T-cell (primary cell): ENCODE data around the gene PDSS2. TPM values are rescaled to one million over a fixed set of nuclear protein-coding genes. Genes with fewer than 3 reads are reported as not detected.
"Not testable (repeated sequence)": the region's sequence is repeated elsewhere in the genome, so short reads cannot be mapped to it uniquely, and the experiment has no call there.

Experiments
- ATAC-seq, 4 experiments: fragments of 200-7000 bp in 3 of 4; fragments of 150-1000 bp in 1 of 4; cut with Tn5 transposase; replicated peaks in 1 of 4; 1 replicate in 3 of 4; 2 replicates in 1 of 4; pipeline ENCODE4 v1.10.0; 2021; ENCODE audit warnings: moderate library complexity in 3 of 4, mild to moderate bottlenecking in 2 of 4, moderate number of reproducible peaks in 1 of 4
- CTCF ChIA-PET, 2 donors: fragments of 300-600 bp; sonication (Branson Sonifier 250); formaldehyde crosslinking; loops; one replicate each; lab custom pipeline; 2022; ENCODE audit warnings: antibody characterized with exemption in 2 of 2; lab: Charles Lee
- POLR2A ChIA-PET, 2 donors: fragments of 300-600 bp; sonication (Branson Sonifier 250); formaldehyde crosslinking; loops; one replicate each; lab custom pipeline; 2022; ENCODE audit warnings: antibody characterized with exemption in 2 of 2; lab: Charles Lee
- DNase-seq, 35 experiments: peaks; one replicate each; pipeline versions ENCODE4 v3.0.0 to v3.0.0-alpha.2; 2013 to 2023
- H3K27ac ChIP-seq: one replicate; pipeline ENCODE4 v1.5.1; 2013; ENCODE audit warnings: low read length
- H3K27me3 ChIP-seq, 2 experiments: replicated peaks in 1 of 2; 1 replicate in 1 of 2; 2 replicates in 1 of 2; pipeline versions ENCODE4 v1.6.1 to v1.7.0; 2013; ENCODE audit warnings: low read length in 1 of 2, mixed read lengths in 1 of 2; ENCODE audit not compliant: control insufficient read depth in 2 of 2, insufficient read depth in 2 of 2; ENCODE audit errors: extremely low read depth in 1 of 2
- H3K36me3 ChIP-seq, 2 donors: 1 replicate in 1 of 2; 2 replicates in 1 of 2; pipeline versions ENCODE4 v1.6.1 to v1.7.0; 2013; ENCODE audit warnings: low read length in 1 of 2; ENCODE audit not compliant: control insufficient read depth in 2 of 2, insufficient read depth in 1 of 2; ENCODE audit errors: extremely low read depth in 1 of 2
- H3K4me1 ChIP-seq, 2 experiments: 1 replicate in 1 of 2; 2 replicates in 1 of 2; pipeline versions ENCODE4 v1.6.1 to v1.7.0; 2013; ENCODE audit warnings: low read length in 2 of 2, mixed read lengths in 1 of 2; ENCODE audit not compliant: insufficient read depth in 2 of 2, control insufficient read depth in 1 of 2; ENCODE audit errors: extremely low read depth in 1 of 2
- H3K4me3 ChIP-seq, 2 donors: 1 replicate in 1 of 2; 2 replicates in 1 of 2; pipeline versions ENCODE4 v1.5.1 to v1.7.0; 2013; ENCODE audit warnings: mild to moderate bottlenecking in 2 of 2, low read length in 1 of 2, moderate library complexity in 1 of 2; ENCODE audit not compliant: control insufficient read depth in 1 of 2; ENCODE audit errors: extremely low read depth in 1 of 2
- H3K9me3 ChIP-seq: 2 replicates; pipeline ENCODE4 v1.7.0; 2013
- H3K27ac Mint-ChIP-seq, 2 donors: one replicate each; pipeline ENCODE4 v1.8.0; 2020 to 2021; ENCODE audit warnings: mild to moderate bottlenecking in 2 of 2, mixed read lengths in 2 of 2
- H3K27me3 Mint-ChIP-seq, 2 donors: one replicate each; pipeline ENCODE4 v1.8.0; 2021 to 2022; ENCODE audit warnings: mixed read lengths in 2 of 2
- H3K36me3 Mint-ChIP-seq: one replicate; pipeline ENCODE4 v1.8.0; 2021; ENCODE audit warnings: mixed read lengths
- H3K4me1 Mint-ChIP-seq, 3 donors: one replicate each; pipeline ENCODE4 v1.8.0; 2020 to 2022; ENCODE audit warnings: mixed read lengths in 3 of 3, mild to moderate bottlenecking in 1 of 3
- H3K4me3 Mint-ChIP-seq, 3 donors: one replicate each; pipeline ENCODE4 v1.8.0; 2020 to 2022; ENCODE audit warnings: mild to moderate bottlenecking in 3 of 3, mixed read lengths in 3 of 3, moderate library complexity in 3 of 3
- H3K9me3 Mint-ChIP-seq, 3 donors: one replicate each; pipeline ENCODE4 v1.8.0; 2020 to 2022; ENCODE audit warnings: mixed read lengths in 3 of 3
- WGBS: methylation state at CpG from one replicate; pipeline ENCODE4 v1.1.5; 2013; ENCODE audit warnings: missing lambda C conversion rate; ENCODE audit not compliant: insufficient coverage; 5-methylcytosine and 5-hydroxymethylcytosine counted together
- total RNA-seq, 35 experiments: library from RNA in 6 of 35; stranded (reverse) in 6 of 35; fragments of 120-200 nt in 1 of 35; gene quantifications; one replicate each; pipeline versions ENCODE4 v1.2.1 to v1.2.4 and lab custom pipeline; 2013 to 2026

The PDSS2 gene
- total RNA-seq, 5 donors from 2014 or later (not counting 1 experiment from before 2014, with no cell fraction given): 10.8 to 13.6 (median 11.8) TPM

DNA sequence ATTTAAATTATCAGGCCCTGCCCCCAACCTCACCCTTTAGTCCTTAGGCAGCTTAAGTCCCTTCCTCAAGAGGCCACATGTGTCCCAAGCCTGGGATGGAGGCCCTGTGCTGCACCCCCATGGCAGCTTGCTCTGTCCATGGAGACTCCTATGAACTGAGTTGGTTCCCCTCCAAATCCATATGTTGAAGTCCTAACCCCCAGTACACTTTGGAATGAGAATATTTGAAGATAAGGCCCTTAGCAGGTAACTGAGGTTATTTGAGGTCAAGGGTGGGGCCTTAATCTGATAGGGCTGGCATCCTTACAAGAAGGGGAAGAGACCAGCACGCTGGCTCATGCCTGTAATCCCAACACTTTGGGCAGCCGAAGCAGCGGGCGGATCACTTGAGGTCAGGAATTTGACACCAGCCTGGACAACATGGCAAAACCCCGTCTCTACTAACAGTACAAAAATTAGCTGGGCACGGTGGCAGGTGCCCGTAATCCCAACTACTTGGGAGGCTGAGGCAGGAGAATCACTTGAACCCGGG, 337.3 kb downstream of the PDSS2 start:
- POLR2A ChIA-PET: no interaction called here
- WGBS: 100% methylated on average over 2 of the region's 8 CpGs

DNA sequence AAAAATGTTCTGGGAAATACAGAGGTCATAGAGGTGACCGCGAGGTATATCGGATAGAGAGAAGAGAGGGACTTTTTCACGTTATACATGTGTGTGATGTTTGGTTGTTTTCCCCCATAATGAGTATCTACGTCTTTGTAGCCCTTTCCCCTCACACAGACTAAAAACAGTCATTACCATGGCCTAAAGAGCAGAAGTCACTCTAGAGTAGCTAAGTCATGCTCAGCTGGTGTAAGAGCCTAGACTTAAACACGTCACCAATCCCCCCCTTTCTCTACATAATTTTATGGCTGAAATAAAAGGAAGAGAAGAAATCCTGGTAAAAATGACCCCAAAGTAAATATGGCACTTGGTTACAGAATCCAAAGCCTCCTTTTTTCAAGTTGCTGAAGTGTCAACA, 338.1 kb downstream of the PDSS2 start:
- H3K27me3 ChIP-seq: peaks cover 0 to 7% of the 10 kb centered on the region in 2 experiments
- no peaks in the 10 kb centered on the region for H3K36me3 Mint-ChIP-seq
- peaks cover 4 to 5% of the 10 kb centered on the region in 2 experiments for H3K4me1 ChIP-seq
- no peak overlapping the region for H3K27ac ChIP-seq
- ATAC-seq (no peak), DNase-seq (no peak)
- no peak overlapping the region for H3K27ac Mint-ChIP-seq
- H3K9me3 ChIP-seq: no peaks in the 10 kb centered on the region
- H3K4me1 Mint-ChIP-seq: peaks cover 7 to 9% (median 7%) of the 10 kb centered on the region in 3 donors
- CTCF ChIA-PET: no interaction called here
- POLR2A ChIA-PET: no interaction called here
- WGBS: no CpG with 5 or more reads among the region's 6 CpGs
- peaks cover 6 to 7% of the 10 kb centered on the region in 2 donors for H3K27me3 Mint-ChIP-seq
- no peak overlapping the region for H3K4me3 ChIP-seq
- H3K36me3 ChIP-seq: no peaks in the 10 kb centered on the region
- H3K9me3 Mint-ChIP-seq: no peaks in the 10 kb centered on the region
- no peak overlapping the region for H3K4me3 Mint-ChIP-seq

More for the DNA sequence above, 337.3 kb downstream of the PDSS2 start:
- Histone ChIP-seq H3K27me3 (peaks cover 0 to 3% of the 10 kb centered on the region in 2 experiments), H3K4me1 (no peaks in the 10 kb centered on the region), H3K4me3 (no peak overlapping the region), H3K9me3 (no peaks in the 10 kb centered on the region), H3K36me3 (no peaks in the 10 kb centered on the region), H3K27ac (no peak overlapping the region)
- Mint-ChIP-seq H3K27ac (no peak overlapping the region), H3K36me3 (no peaks in the 10 kb centered on the region), H3K27me3 (peaks cover under 1 to 1% of the 10 kb centered on the region in 2 donors), H3K4me1 (peaks cover 0 to 1% (median 0%) of the 10 kb centered on the region in 3 donors), H3K9me3 (no peaks in the 10 kb centered on the region), H3K4me3 (no peak overlapping the region)
- CTCF ChIA-PET: no interaction called here
- DNase-seq (no peak), ATAC-seq (no peak)

DNA sequence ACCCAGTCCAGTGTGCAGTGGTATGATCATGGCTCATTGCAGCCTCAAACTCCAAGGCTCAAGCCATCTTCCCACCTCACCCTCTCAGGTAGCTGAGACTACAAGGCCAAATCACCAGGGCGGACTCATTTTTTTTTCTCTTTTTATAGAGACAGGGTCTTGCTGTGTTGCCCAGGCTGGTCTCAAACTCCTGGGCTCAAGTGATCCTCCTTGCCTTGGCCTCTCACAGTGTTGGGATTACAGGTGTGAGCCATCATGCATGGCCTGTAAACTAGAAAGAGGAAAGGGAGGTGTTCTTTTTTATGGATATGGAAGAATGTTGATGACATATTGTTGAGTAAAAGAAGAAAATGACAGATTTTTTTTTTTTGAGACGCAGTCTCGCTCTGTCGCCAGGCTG, 339.0 kb downstream of the PDSS2 start:
- peaks cover 6 to 12% of the 10 kb centered on the region in 2 experiments for H3K4me1 ChIP-seq
- H3K27ac Mint-ChIP-seq: no peak overlapping the region
- peaks cover 6 to 7% of the 10 kb centered on the region in 2 donors for H3K27me3 Mint-ChIP-seq
- H3K4me1 Mint-ChIP-seq: peaks cover 11 to 12% (median 12%) of the 10 kb centered on the region in 3 donors
- POLR2A ChIA-PET: interaction anchor here in 1 of 2 donors (0.7 kb wide), 1 partner anchor 86 kb away, joined by 5 read pairs; no protein-coding TSS in a partner anchor
- H3K27me3 ChIP-seq: peaks cover 0 to 12% of the 10 kb centered on the region in 2 experiments
- ATAC-seq: no peak
- H3K27ac ChIP-seq: no peak overlapping the region
- no peaks in the 10 kb centered on the region for H3K36me3 Mint-ChIP-seq
- DNase-seq: no peak
- CTCF ChIA-PET: interaction anchor here (0.7 kb wide), 2 partner anchors 53 to 780 kb away, joined by 3 read pairs; no protein-coding TSS in a partner anchor
- 100% methylated on average over 1 of the region's 4 CpGs for WGBS
- no peaks in the 10 kb centered on the region for H3K9me3 ChIP-seq
- H3K36me3 ChIP-seq: no peaks in the 10 kb centered on the region
- H3K9me3 Mint-ChIP-seq: no peaks in the 10 kb centered on the region
- H3K4me3 ChIP-seq: no peak overlapping the region
- H3K4me3 Mint-ChIP-seq: no peak overlapping the region

DNA sequence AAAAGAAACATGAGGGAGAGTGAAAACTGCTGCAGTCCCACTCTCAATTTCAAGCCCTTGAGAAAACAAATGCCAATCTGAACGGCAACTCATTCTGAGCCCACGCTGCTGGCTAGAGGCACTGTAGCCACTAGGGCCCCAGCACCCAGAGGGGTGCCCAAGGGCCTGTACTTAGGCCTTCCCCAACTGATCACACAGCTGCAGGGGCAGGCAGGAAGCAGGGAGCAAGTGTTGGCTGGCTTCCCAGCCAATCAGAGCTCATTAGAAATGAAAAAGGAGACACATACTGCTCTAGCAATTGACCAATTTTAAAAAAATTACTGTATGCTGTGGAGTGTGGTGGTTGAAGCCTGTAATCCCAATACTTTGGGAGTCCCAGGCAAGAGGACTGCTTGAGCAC, 340.4 kb downstream of the PDSS2 start:
- ChIA-PET POLR2A (interaction anchor here in 1 of 2 donors (0.6 kb wide), 1 partner anchor 497 kb away, joined by 7 read pairs; no protein-coding TSS in a partner anchor), CTCF (no interaction called here)
- no peak overlapping the region for H3K4me3 ChIP-seq
- Mint-ChIP-seq H3K27ac (no peak overlapping the region), H3K4me3 (no peak overlapping the region), H3K9me3 (no peaks in the 10 kb centered on the region), H3K36me3 (no peaks in the 10 kb centered on the region), H3K4me1 (peaks cover 11 to 12% (median 12%) of the 10 kb centered on the region in 3 donors), H3K27me3 (peaks cover 6 to 7% of the 10 kb centered on the region in 2 donors)
- no peak for DNase-seq
- WGBS: 57% methylated on average over 2 of the region's 2 CpGs
- no peak for ATAC-seq
- H3K36me3 ChIP-seq: no peaks in the 10 kb centered on the region
- no peaks in the 10 kb centered on the region for H3K9me3 ChIP-seq
- H3K4me1 ChIP-seq: peaks cover 7 to 14% of the 10 kb centered on the region in 2 experiments
- H3K27me3 ChIP-seq: peaks cover 0 to 12% of the 10 kb centered on the region in 2 experiments
- H3K27ac ChIP-seq: no peak overlapping the region

DNA sequence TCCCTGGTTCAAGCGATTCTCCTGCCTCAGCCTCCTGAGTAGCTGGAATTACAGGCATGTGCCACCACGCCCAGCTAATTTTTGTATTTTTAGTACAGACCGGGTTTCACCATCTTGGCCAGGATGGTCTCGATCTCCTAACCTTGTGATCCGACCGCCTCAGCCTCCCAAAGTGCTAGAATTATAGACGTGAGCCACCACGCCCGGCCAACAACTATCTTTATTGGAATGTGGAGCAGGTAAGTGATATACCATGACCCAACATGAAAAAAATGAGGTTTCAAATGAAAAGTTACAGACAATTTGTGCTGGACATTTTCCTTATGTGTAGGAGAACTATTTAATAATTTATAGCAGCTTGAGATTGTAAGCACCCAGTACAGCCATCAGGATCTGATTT, 340.8 kb downstream of the PDSS2 start:
- DNase-seq, H3K36me3 ChIP-seq, H3K27me3 Mint-ChIP-seq, H3K4me3 ChIP-seq, H3K27ac Mint-ChIP-seq, ATAC-seq, H3K36me3 Mint-ChIP-seq, H3K27ac ChIP-seq, H3K9me3 Mint-ChIP-seq, H3K9me3 ChIP-seq, CTCF ChIA-PET, H3K4me3 Mint-ChIP-seq: not testable (repeated sequence)
- Histone ChIP-seq H3K4me1 (peaks cover 11 to 18% of the 10 kb centered on the region in 2 experiments), H3K27me3 (peaks cover 0 to 12% of the 10 kb centered on the region in 2 experiments)
- peaks cover 12 to 17% (median 15%) of the 10 kb centered on the region in 3 donors for H3K4me1 Mint-ChIP-seq
- 99% methylated on average over 9 of the region's 9 CpGs for WGBS
- POLR2A ChIA-PET: interaction anchor here in 1 of 2 donors (0.6 kb wide), 1 partner anchor 497 kb away, joined by 7 read pairs; no protein-coding TSS in a partner anchor

DNA sequence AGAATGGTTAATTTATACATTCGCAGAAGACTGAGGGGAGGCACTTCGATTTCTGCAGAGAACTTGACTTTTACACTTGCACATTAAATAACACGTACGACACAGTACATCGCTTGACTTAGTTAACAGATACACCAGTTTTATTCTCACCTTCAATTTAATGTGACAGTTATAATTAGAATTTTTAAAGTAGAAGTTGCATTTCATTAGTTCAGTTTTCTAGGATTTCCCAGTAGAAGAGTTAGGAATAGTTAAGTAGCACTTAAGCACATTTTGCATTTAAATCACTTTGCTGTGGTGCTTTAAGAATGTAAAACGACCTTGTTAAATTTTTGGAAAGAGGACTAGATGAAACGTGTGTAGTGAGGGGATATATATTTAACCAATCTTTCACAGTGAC, 342.4 kb downstream of the PDSS2 start:
- CTCF ChIA-PET: no interaction called here
- Mint-ChIP-seq H3K36me3 (no peaks in the 10 kb centered on the region), H3K4me1 (peaks cover 12 to 19% (median 18%) of the 10 kb centered on the region in 3 donors), H3K4me3 (peak overlapping the region; percentile 80 to 83 (median 81)), H3K27me3 (peaks cover 6 to 7% of the 10 kb centered on the region in 2 donors), H3K27ac (no peak overlapping the region), H3K9me3 (no peaks in the 10 kb centered on the region)
- no peak overlapping the region for H3K27ac ChIP-seq
- DNase-seq (no peak), ATAC-seq (no peak)
- H3K4me1 ChIP-seq: peaks cover 11 to 18% of the 10 kb centered on the region in 2 experiments
- POLR2A ChIA-PET: interaction anchor here in 1 of 2 donors (0.6 kb wide), 1 partner anchor 54 kb away, joined by 5 read pairs; no protein-coding TSS in a partner anchor
- peaks cover 0 to 12% of the 10 kb centered on the region in 2 experiments for H3K27me3 ChIP-seq
- no peaks in the 10 kb centered on the region for H3K9me3 ChIP-seq
- WGBS: no CpG with 5 or more reads among the region's 7 CpGs
- H3K4me3 ChIP-seq: no peak overlapping the region
- no peaks in the 10 kb centered on the region for H3K36me3 ChIP-seq
